Endothelial cell of hepatic sinusoid (primary cell): ENCODE results near the gene LRP2.

Source experiments
- in situ Hi-C: cut with HindIII; loops from 2 replicates; pipeline ENCODE4 v1.10.0; 2017; ENCODE audit warnings: low sequenced_read_pairs

LRP2 gene

GRCh38 chr2:169247211-169247610, 115.1 kb downstream of the LRP2 start:
- in situ Hi-C loops, result loop anchor here (5.0 kb wide), 1 partner anchor 45 kb away; no protein-coding TSS in a partner anchor

GRCh38 chr2:169240405-169240804, 121.9 kb downstream of the LRP2 start:
- in situ Hi-C loops, result no loop called here

- in situ Hi-C loops, result no loop called here
These were observed 124.4 kb downstream of the LRP2 start for GRCh38 chr2:169237939-169238338.

DNA sequence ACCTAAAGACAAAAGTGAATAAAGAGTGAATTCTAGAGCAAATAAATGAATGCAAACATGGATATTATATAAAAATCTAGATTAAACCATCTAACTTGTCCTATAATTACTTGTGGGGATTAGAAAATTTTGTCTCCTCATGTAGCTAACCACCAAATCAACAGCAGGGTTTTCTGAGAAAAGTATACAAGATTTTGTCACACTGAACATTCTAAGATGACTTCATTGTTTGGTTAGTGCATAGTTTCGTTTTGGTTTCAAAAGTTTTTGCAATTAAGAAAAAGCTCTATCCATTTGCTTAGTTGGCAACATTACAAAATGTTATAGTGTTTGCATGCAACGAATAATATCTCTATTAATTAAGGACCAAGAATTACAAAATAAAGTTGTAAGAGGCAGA, 125.0 kb downstream of the LRP2 start:
- in situ Hi-C loops, result no loop called here

DNA sequence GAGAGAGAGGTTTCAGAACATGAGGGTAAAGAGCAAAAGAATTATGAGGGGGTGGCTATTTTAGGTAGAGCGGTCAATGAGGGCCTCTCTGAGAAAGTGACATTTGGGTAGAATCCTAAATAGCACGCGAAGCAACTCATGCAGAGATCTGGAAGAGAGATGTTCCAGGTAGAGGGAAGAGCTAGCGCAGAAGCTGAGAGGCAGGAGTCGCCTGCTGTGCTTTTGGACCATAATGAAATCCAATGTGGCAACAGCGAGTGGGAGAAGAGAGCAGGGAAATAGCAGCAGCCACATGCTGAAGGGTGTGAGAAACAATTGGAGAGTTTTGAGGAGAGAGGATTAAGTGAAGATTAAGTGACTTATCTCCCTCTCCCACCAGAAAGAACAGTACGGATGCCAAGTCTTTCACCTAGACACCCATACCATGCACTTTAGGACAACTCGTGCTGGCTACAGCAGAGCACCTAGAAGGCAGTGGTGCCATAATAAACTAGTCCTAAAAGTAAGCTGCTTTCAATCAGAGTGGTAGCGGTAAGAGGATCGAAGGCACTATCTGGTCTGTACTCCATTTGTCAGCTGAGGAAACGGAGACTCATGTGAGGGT, 129.7 kb downstream of the LRP2 start:
- in situ Hi-C loops, result no loop called here

DNA sequence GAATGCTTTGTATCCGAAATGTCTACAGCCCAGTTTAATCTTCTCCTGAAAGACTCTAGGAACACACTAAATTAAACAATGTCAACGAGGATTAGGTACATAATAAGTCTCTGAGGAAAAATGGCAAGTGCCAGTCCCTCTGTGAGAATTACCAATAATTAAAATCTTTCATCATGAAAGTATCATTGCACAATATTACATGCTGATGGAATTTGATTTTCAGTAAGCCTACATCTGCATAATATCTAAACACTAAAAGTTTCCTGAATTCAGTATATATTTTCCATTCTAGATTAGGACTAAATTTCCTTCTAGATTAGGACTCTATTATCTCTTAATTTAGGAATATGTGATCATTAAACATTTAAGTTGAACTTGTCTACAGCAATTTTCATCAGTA, 132.1 kb downstream of the LRP2 start:
- in situ Hi-C loops, result no loop called here

- in situ Hi-C loops, result no loop called here
These were observed 132.7 kb downstream of the LRP2 start for GRCh38 chr2:169229590-169229989.

- in situ Hi-C loops, result no loop called here
These were observed 136.4 kb downstream of the LRP2 start for GRCh38 chr2:169225906-169226305.

DNA sequence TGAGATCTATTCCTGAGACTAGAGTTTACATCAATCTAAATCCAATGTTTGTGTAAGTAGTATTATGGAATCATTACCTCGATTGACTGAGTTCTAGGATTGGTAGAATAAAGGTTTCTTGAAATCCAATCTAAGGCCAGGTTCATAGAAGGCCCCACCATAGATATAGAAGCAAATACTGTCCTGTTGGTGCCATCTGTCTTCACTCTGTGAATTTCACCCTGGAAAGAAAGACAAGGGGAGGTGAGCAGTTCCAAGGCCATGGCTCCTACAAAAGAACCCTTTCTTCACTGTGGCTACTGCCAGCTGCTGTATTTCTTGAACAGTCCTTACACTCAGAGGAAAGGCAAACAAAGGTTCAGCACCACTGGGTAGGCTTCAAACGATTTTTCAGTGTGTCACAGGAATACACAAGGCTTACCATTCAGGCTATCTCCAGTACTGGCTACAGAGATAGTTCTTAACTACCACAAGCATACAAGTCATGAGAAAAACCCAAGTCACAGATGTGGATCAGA, 137.0 kb downstream of the LRP2 start:
- in situ Hi-C loops, result no loop called here

GRCh38 chr2:169222665-169223064, 139.7 kb downstream of the LRP2 start:
- in situ Hi-C loops, result no loop called here

DNA sequence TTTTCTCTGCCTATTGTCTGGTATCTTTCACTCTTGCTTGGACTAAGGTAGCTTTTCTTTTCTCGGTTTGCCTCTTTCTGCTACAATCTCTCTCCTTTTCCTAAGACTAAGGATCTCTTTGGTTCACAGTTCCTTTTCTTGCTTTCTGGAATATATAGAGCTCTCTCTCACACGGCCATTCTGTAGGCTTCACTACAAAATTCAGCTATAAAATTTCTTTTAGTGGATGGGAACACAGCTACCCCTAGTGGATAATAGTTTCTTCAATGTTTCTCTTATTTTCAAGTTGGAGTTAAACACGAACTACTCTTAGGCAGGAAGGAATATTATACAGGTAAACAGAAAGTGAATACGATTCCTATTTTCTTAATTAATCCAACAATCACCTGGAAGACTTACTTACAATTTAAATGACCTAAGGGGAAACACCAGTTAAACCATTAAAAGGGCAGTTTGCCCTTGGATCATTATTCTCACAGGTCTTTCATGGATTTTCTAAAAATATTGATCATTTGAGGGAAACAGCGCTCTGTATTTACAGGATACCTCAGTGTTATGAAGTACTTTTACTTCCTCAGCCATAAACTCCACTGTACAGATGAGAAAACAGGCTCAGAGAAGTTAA, 140.5 kb downstream of the LRP2 start:
- in situ Hi-C loops, result no loop called here

GRCh38 chr2:169210917-169211316, 151.4 kb downstream of the LRP2 start:
- in situ Hi-C loops, result no loop called here

DNA sequence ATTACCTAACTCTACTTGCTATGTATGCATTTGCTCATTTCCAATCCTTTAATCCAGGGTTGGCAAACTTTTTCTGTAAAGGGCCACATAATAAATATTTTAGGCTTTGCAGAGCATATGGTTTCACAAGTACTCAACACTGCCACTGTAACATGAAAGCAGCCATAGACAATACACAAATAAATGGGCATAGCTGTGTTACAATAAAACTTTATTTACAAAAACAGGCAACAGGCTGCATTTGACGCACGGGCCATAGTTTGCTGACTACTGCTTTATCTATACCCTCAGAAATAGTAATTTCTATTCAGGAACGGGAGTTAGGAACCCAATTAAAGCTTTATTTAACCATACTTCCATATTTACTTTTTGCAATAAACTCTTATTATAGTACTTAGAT, 154.3 kb downstream of the LRP2 start:
- in situ Hi-C loops, result no loop called here

DNA sequence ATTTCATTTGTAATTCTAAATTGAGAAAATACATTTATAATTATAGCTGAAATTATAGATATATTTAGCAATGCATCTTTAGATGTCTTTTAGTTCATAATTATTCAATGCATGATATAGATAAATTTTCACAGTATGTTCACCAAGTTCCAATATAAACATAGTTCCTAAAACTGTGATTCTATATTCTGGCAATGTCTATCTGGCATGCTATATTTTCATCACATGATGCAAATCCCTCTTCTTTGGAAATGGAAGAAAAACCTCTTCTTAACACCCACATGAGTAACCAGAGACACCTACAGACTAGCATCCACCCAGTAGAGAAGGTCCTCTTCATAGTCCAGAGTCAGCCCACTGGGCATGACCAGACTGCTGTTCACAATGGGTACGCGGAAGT, 157.2 kb downstream of the LRP2 start:
- in situ Hi-C loops, result no loop called here

GRCh38 chr2:169203952-169204351, 158.4 kb downstream of the LRP2 start:
- in situ Hi-C loops, result loop anchor here (5.0 kb wide), 2 partner anchors 37 to 43 kb away; no protein-coding TSS in a partner anchor

GRCh38 chr2:169200756-169201155, 161.6 kb downstream of the LRP2 start:
- in situ Hi-C loops, result loop anchor here (5.0 kb wide), 2 partner anchors 33 to 47 kb away; no protein-coding TSS in a partner anchor

DNA sequence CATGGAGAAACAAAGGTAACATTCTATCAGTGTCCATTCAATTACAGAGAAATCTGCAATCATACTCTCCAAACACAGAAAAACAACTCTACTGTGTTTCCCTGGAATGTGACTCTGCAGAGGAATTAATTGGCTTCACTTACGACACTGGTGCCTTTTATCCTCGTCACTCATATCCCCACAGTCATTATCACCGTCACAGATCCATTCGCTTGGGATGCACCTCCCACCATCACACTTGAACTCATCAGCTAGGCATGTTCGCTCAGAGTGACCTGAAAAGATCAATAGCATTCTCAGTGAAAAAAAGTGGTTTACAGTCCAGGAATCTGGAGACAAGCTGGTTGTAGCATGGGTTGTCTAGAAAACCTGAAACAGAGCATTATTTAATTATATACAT, 168.7 kb downstream of the LRP2 start:
- in situ Hi-C loops, result no loop called here

DNA sequence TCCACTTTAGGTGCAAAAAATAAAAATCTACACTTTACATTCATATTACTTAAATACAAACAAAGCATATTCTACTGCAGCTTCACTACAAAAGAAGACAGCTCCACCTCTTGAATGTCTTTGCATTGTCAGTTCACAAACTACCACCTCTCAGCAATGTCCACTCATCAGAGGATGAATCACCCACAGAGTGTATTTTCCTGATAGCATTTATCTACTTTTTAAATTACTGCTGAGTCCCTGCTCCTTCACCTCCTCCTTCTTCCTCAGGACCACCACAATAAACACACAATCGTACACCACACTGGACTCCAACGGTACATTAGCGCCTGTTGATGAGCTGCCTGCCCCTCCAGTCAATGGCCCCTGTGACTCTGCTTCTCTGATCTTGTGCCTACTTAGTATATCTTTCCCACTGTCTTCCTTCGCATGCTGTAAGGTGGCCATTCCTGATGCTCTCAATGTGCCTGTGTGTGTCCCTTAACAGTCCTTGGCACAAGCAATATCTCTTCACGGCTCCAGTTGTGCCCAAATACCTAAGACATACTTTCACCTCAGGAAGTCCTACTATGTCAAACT, 172.0 kb downstream of the LRP2 start:
- in situ Hi-C loops, result no loop called here

GRCh38 chr2:169189132-169189531, 173.2 kb downstream of the LRP2 start:
- in situ Hi-C loops, result no loop called here

DNA sequence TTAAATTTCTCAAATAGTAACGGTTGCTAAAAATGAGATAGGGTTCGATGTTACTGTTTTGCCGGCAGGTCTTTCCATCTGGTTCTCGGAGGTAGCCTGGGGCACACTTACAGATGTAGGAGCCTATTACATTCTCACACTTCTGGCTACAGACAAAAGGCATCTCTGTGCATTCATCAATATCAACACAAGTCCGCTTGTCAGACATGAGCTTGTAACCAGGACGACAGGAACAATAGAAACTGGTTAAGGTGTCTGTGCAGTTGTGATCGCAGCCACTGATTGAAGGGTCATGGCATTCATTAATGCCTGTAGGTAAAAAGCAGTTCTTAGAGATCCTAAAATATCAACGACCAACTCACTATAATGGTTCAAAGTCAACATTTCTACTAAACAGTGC, 176.6 kb downstream of the LRP2 start:
- in situ Hi-C loops, result no loop called here

GRCh38 chr2:169184074-169184473, 178.3 kb downstream of the LRP2 start:
- in situ Hi-C loops, result no loop called here

GRCh38 chr2:169182573-169182972, 179.8 kb downstream of the LRP2 start:
- in situ Hi-C loops, result no loop called here
